NCI-H2081 (cell line): ENCODE measurements around the gene ITGB6.

Source experiments
- DNase-seq, 2 experiments: peaks; one replicate each; lab custom pipeline; 2025; lab: John Stamatoyannopoulos, UW

ITGB6 gene

GRCh38 chr2:160199683-160200389 lies at the start of gene ITGB6:
ITGB6 (minus strand) TSS chr2:160200272; CDS start chr2:160200063, 209 bp downstream.
- DNase-seq: no peak

GRCh38 chr2:160247296-160248035 lies 47.4 kb upstream of the ITGB6 start:
- no peak for DNase-seq

- no peak for DNase-seq
Observed at GRCh38 chr2:160246356-160246755, 46.3 kb upstream of the ITGB6 start.

GRCh38 chr2:160245614-160246155 lies 45.6 kb upstream of the ITGB6 start:
- no peak for DNase-seq

GRCh38 chr2:160242893-160243564 lies 43.0 kb upstream of the ITGB6 start:
- no peak for DNase-seq

GRCh38 chr2:160241251-160242137 lies 41.4 kb upstream of the ITGB6 start:
- DNase-seq: peak in 1 of 2 experiments; percentile 11

GRCh38 chr2:160239436-160239835 lies 39.4 kb upstream of the ITGB6 start:
- DNase-seq: no peak

- DNase-seq: no peak
Observed at GRCh38 chr2:160238392-160238791, 38.3 kb upstream of the ITGB6 start.

GRCh38 chr2:160232905-160233475 lies 32.9 kb upstream of the ITGB6 start:
- DNase-seq: no peak

- DNase-seq: no peak
Observed at GRCh38 chr2:160229591-160229990, 29.5 kb upstream of the ITGB6 start.

- no peak for DNase-seq
Observed at GRCh38 chr2:160228141-160228917, 28.3 kb upstream of the ITGB6 start.

GRCh38 chr2:160227293-160227915 lies 27.3 kb upstream of the ITGB6 start:
- no peak for DNase-seq

GRCh38 chr2:160226367-160226766 lies 26.3 kb upstream of the ITGB6 start:
- DNase-seq: no peak

- no peak for DNase-seq
Observed at GRCh38 chr2:160225722-160226121, 25.6 kb upstream of the ITGB6 start.

- DNase-seq: no peak
Observed at GRCh38 chr2:160224507-160224906, 24.4 kb upstream of the ITGB6 start.

GRCh38 chr2:160224060-160224459 lies 24.0 kb upstream of the ITGB6 start:
- no peak for DNase-seq

- DNase-seq: no peak
Observed at GRCh38 chr2:160223560-160223959, 23.5 kb upstream of the ITGB6 start.

- no peak for DNase-seq
Observed at GRCh38 chr2:160222546-160223283, 22.6 kb upstream of the ITGB6 start.
